Fibroblast of pulmonary artery (primary cell): ENCODE results near the gene BAZ1A.

ENCODE experiments used
- DNase-seq: peaks from one replicate; pipeline ENCODE4 v3.0.0-alpha.2; 2010; ENCODE audit warnings: low read depth
- H3K4me3 ChIP-seq: replicated peaks from 2 replicates; pipeline ENCODE4 v1.5.1; 2011; ENCODE audit warnings: low read depth, mild to moderate bottlenecking, control low read depth, low read length, moderate library complexity
- CTCF ChIP-seq: IDR thresholded peaks from 2 replicates; pipeline ENCODE4 v1.5.1; 2011; ENCODE audit warnings: mild to moderate bottlenecking, control low read depth, low read length, inconsistent platforms; ENCODE audit errors: missing control alignments

BAZ1A gene

GRCh38 chr14:34857689-34858449 is 17.3 kb downstream of the BAZ1A start:
- no peak for DNase-seq
- no peak overlapping the region for H3K4me3 ChIP-seq
- no peak for TF ChIP-seq CTCF

GRCh38 chr14:34853041-34853440 is 22.1 kb downstream of the BAZ1A start:
- TF ChIP-seq CTCF: no peak
- H3K4me3 ChIP-seq: no peak overlapping the region
- DNase-seq: peak; percentile 69

- no peak for TF ChIP-seq CTCF
- H3K4me3 ChIP-seq: no peak overlapping the region
- peak; percentile 92 for DNase-seq
Measured at GRCh38 chr14:34851395-34851794, 23.8 kb downstream of the BAZ1A start.

- no peak for TF ChIP-seq CTCF
- no peak for DNase-seq
- H3K4me3 ChIP-seq: no peak overlapping the region
Measured at GRCh38 chr14:34845869-34846268, 29.3 kb downstream of the BAZ1A start.

DNA sequence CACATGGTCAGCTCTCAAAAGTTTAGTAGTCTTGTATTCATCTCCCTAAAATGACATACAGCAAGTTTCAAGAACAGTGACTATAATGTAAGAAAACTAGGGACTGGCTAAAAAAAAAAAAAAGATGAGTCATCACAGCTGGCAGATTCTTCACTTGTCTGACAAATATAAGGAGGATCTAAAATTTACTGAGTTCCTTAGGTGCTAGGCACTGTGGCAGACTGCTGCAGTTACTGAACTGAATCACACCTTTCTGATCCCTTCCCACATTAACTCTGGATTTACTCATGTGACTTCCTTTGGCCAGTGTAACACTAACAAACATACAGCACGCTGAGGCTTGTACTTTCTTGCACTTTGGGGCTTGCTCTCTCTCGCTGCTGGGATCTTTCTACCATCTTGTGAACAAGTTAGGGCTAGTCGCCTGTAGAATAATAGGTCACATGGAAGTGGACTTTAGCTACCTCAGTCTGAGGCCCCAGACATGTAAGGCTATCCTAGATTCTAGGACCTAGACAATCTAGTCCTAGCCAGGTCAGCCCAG is 32.1 kb downstream of the BAZ1A start:
- H3K4me3 ChIP-seq: no peak overlapping the region
- peak; percentile 88 for DNase-seq
- TF ChIP-seq CTCF: no peak

GRCh38 chr14:34837801-34838322 is 37.3 kb downstream of the BAZ1A start:
- peak; percentile 22 for DNase-seq
- no peak overlapping the region for H3K4me3 ChIP-seq
- TF ChIP-seq CTCF: no peak

DNA sequence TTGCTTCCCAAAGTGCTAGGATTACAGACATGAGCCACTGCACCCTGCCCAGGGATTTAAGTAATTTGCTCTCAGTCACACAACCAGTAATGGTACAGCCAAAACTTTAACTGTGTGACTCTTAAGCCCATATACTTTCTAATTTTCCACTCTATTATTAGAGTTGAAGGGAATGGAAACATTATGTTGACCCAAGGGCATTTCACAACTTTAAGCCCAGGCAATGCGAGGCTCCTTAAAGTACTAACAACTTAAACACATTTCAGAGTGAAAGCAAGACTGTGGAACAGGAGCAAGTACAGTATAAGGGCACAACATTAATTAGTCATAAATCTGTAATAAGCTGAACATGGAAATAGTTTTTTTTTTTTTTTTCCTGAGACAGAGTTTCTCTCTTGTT is 39.8 kb downstream of the BAZ1A start:
- no peak for DNase-seq
- no peak for TF ChIP-seq CTCF
- no peak overlapping the region for H3K4me3 ChIP-seq
